ENCODE results near the gene SPEM2.

DNA sequence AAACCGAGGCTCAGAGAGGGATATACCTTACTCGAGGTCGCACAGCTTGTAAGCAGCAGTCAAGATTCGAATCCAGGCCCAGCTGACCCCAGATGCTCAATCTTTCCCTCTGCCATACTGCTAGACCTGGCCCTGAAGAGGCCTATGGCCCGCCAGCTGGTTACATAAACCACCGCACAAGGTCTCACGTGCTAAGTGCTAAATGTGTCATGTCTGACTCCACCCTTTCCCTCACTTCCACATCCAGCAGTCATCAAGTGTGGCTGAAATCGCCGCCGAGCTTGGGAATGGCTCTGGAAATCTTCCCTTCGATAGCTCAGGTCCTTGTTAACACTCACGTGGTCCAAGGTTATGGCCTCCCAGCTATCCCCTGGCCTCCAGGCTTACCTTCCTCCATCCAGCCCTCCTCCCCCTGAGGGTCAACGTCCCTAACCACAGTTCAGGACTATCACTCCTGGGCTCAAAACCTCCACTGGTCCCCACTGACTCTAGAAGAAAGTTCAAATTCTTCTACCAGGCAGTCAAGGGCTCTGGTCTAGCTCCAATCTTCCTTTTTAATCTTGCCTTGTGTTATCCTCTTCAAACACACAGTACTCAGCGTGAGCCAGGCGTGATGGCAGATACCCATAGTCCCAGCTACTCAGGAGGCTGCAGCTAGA, 50.5 kb downstream of the SPEM2 start:
- TF ChIP-seq CTCF (IDR thresholded peaks at IDR 0.05) (no peak), POLR2A (IDR thresholded peaks at IDR 0.05) (peak in 1 of 2 donors; percentile 24)
